RWPE2 (cell line): Measurements from ENCODE around the gene TMEM106C.
A peak's percentile ranks its signal among the peaks of the same experiment; 100 is the strongest.

Experiments
- ATAC-seq: fragments of 200-7000 bp; cut with Tn5 transposase; 3 replicates; pipeline ENCODE4 v1.9.1; 2021; ENCODE audit warnings: low read depth
- DNase-seq: peaks from one replicate; pipeline ENCODE4 v3.0.0-alpha.2; 2020; ENCODE audit warnings: low spot score
- H3K27ac ChIP-seq: fragments of 450-650 bp; 2 replicates; pipeline ENCODE4 v1.5.1; 2017; ENCODE audit warnings: mild to moderate bottlenecking; ENCODE audit not compliant: poor library complexity, severe bottlenecking
- H3K27me3 ChIP-seq: fragments of 250-450 bp; sonication (Bioruptor Pico); 2 replicates; pipeline ENCODE4 v1.5.1; 2021; ENCODE audit warnings: mild to moderate bottlenecking, moderate library complexity; ENCODE audit not compliant: insufficient read depth, poor library complexity, severe bottlenecking
- H3K36me3 ChIP-seq: fragments of 250-450 bp; sonication (Bioruptor Pico); 2 replicates; pipeline ENCODE4 v1.5.1; 2020; ENCODE audit warnings: low read depth, mild to moderate bottlenecking, moderate library complexity
- H3K4me1 ChIP-seq: fragments of 250-450 bp; sonication (Bioruptor Pico); 2 replicates; pipeline ENCODE4 v1.5.1; 2021; ENCODE audit warnings: mild to moderate bottlenecking, moderate library complexity; ENCODE audit not compliant: insufficient read depth, poor library complexity, severe bottlenecking
- H3K4me3 ChIP-seq: fragments of 250-450 bp; sonication (Bioruptor Pico); 2 replicates; pipeline ENCODE4 v1.5.1; 2021; ENCODE audit warnings: mild to moderate bottlenecking, moderate library complexity; ENCODE audit not compliant: severe bottlenecking
- H3K9me3 ChIP-seq: fragments of 250-450 bp; sonication (Bioruptor Pico); 2 replicates; pipeline ENCODE4 v1.5.1; 2021; ENCODE audit warnings: mild to moderate bottlenecking, moderate library complexity; ENCODE audit not compliant: severe bottlenecking
- TF ChIP-seq, protein P1 (sequence below): fragments of 450-650 bp; IDR thresholded peaks from one replicate; pipeline ENCODE4 v1.5.1; 2017; ENCODE audit warnings: mild to moderate bottlenecking, moderate library complexity; ENCODE audit not compliant: poor library complexity, severe bottlenecking

The TMEM106C gene

DNA sequence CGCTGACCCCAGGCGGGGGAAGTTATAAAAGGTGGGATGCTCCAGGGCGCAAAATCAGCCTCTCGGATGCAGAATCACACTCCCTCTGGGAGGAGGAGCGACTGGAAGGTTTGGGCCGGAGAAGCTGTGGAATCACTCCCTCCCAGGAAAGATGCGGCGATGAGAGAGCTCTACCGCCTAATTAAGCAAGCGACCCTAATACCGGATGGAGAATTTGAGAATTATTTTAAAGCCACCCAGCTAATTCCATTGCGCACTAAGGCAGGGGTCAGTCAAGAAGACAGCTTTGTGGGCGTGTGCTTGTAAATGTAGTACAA is 39.0 kb downstream of the TMEM106C start:
- H3K4me3 ChIP-seq, result peak overlapping the region; percentile 32
- H3K4me1 ChIP-seq, result peaks cover 5% of the 10 kb centered on the region
- H3K36me3 ChIP-seq, result no peaks in the 10 kb centered on the region
- ATAC-seq (no peak), DNase-seq (no peak)
- TF ChIP-seq, protein P1, sequence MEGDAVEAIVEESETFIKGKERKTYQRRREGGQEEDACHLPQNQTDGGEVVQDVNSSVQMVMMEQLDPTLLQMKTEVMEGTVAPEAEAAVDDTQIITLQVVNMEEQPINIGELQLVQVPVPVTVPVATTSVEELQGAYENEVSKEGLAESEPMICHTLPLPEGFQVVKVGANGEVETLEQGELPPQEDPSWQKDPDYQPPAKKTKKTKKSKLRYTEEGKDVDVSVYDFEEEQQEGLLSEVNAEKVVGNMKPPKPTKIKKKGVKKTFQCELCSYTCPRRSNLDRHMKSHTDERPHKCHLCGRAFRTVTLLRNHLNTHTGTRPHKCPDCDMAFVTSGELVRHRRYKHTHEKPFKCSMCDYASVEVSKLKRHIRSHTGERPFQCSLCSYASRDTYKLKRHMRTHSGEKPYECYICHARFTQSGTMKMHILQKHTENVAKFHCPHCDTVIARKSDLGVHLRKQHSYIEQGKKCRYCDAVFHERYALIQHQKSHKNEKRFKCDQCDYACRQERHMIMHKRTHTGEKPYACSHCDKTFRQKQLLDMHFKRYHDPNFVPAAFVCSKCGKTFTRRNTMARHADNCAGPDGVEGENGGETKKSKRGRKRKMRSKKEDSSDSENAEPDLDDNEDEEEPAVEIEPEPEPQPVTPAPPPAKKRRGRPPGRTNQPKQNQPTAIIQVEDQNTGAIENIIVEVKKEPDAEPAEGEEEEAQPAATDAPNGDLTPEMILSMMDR, result no peak
- H3K27me3 ChIP-seq, result peaks cover 58% of the 10 kb centered on the region
- H3K27ac ChIP-seq, result no peak overlapping the region
- no peaks in the 10 kb centered on the region for H3K9me3 ChIP-seq

DNA sequence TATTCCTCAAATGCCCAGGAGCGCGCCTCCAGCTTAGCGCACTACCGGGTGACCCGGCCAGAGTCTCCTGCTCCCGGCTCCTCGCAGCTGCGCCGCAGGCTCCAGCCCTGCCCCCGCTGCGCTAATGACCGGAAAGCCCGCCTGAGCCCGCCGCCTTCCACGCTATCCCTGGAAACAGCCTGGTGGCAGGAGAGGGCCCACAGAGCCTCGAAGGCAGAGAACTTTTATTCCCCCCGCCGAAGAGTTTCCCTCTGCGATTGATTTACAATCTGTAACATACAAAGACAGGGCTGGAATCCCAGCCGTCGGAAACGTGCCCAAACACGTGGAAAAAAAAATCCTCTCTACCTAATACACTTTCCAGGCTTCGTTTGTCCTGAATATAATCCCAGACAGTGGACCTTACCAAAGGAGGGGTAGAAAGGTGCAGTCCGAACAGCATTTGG is 39.4 kb downstream of the TMEM106C start:
- peaks cover 59% of the 10 kb centered on the region for H3K27me3 ChIP-seq
- TF ChIP-seq, protein P1, result no peak

DNA sequence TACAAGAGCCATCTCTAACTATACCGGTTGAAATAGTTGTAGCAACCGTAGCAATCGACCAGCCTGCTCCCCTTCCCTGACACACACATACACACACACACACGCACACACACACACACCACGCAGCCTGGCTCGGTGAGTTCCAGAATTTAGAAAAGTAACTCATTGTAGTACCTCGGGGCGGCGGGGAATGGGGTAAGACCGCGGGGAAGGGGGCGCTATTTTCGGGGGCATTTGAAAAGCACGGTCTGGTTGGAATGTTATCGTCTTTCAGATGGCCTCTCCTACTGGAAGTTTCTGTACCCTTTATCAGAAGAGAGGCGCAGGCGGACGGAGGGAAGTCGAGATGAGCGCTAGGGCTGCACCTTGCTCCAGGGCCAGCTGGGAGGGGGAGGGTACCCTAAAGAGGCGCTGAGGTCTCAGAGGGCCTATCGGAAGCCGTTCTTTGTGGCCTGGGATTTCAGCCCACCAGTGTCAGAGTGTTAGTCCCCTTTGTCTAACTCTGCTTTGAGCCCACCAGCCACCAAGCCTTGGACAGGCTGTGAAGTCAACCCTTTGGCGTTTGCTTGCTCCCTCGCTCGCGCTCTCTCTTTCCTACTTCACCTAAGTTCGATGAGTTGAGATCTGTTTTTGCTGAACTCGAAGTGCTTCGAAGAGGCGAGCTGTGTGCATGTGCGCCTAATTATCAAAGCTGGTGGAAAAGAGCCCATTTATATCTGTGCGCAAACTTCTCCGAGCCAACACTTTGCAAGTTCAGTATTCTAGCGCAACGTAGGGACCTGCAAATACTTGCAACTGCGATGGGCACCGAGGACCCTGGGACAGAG is 40.0 kb downstream of the TMEM106C start:
- peaks cover 61% of the 10 kb centered on the region for H3K27me3 ChIP-seq
- DNase-seq, result no peak
- TF ChIP-seq, protein P1, result no peak
- H3K4me1 ChIP-seq, result peaks cover 5% of the 10 kb centered on the region
- no peak for ATAC-seq
- H3K9me3 ChIP-seq, result no peaks in the 10 kb centered on the region
- H3K27ac ChIP-seq, result no peak overlapping the region
- H3K4me3 ChIP-seq, result no peak overlapping the region
- no peaks in the 10 kb centered on the region for H3K36me3 ChIP-seq

More for the DNA sequence above, 39.4 kb downstream of the TMEM106C start:
- H3K27ac ChIP-seq, result no peak overlapping the region
- ATAC-seq (0 out of 3 replicates have a peak, but pooled peaks have one; percentile 17), DNase-seq (no peak)
- H3K4me1 ChIP-seq, result peaks cover 5% of the 10 kb centered on the region
- no peaks in the 10 kb centered on the region for H3K9me3 ChIP-seq
- no peak overlapping the region for H3K4me3 ChIP-seq
- H3K36me3 ChIP-seq, result no peaks in the 10 kb centered on the region

DNA sequence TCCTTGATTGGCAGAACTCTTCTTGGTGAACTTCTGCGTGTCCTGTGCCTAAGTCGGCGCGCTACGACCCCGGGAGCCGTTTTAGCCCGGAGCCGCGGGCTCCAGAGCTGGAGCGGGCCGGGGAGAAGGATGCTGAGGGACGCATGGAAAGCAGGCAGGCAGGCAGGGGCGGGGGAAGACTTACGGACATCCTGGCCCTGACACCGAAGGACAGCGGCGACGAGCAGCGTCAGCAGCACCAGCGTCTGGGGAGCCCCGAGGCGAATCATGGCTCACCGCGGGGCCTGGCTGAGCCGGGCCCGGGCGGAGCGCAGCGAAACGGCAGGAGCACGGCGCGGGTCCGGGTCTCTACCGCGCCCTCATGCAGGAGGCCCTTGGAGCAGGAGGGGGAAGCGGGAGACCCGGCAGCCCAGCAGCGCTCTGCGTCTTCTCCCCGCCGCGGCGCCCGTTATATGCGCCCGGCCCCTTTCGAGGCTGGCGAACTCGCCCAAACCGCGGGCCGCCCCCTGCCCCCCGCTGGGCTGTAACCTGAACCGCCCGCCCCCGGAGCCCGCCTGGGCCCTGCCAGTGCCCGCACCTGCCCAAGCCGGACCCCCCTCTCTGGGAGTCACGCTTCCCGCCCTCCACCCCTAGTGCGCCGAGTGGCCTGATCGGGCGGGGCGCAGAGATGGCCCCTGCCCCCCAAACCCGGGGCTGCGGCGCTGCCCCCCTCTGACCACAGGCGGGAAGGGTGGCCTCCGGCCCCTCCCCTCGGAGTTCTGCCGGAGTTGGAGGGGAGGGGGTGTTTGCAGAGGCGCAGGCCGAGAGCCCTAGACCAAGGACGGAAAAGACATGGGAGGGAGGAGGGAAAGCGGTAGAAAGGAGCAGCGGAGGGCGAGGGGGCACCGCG is 40.9 kb downstream of the TMEM106C start, which contains the start of gene COL2A1:
TSS of gene COL2A1 (minus strand) at position 424 of the 889 bp plus-strand sequence. CDS start at position 269, 155 bp downstream.
- Histone ChIP-seq H3K27me3 (peaks cover 68% of the 10 kb centered on the region), H3K4me1 (peaks cover 5% of the 10 kb centered on the region), H3K9me3 (no peaks in the 10 kb centered on the region), H3K4me3 (peak within 1 kb of the TSS; percentile 6), H3K27ac (no peak within 1 kb of the TSS), H3K36me3 (no peaks in the 10 kb centered on the region)
- TF ChIP-seq, protein P1, result no peak
- DNase-seq, result no peak
- peak; percentile 16; the same call in 1 of the 3 replicates for ATAC-seq
